Activated naive CD8-positive, alpha-beta T cell treated with anti-CD3 and anti-CD28 coated beads, Interleukin-2, amount 10 ng/mL, durations not matched to agents 7 days and 5 days (primary cell): Measurements from ENCODE around the gene P2RX7. TPM values are rescaled to one million over a fixed set of nuclear protein-coding genes. Genes with fewer than 3 reads are reported as not detected.
A peak's percentile ranks its signal among the peaks of the same experiment; 100 is the strongest.
"Not testable (repeated sequence)": the region's sequence is repeated elsewhere in the genome, so short reads cannot be mapped to it uniquely, and the experiment has no call there.

Experiments used
- ATAC-seq: fragments of 150-1000 bp; cut with Tn5 transposase; one replicate; pipeline ENCODE4 v1.10.0; 2021; ENCODE audit warnings: low read depth, moderate library complexity
- POLR2A ChIA-PET: fragments of 350-600 bp; sonication (Branson Sonifier 250); formaldehyde crosslinking; loops from one replicate; lab custom pipeline; 2021; ENCODE audit warnings: antibody characterized with exemption; lab: Charles Lee
- DNase-seq: peaks from one replicate; pipeline ENCODE4 v3.0.0; 2021
- H3K27ac Mint-ChIP-seq: one replicate; pipeline ENCODE4 v1.8.0; 2022; ENCODE audit warnings: mild to moderate bottlenecking, mixed read lengths
- H3K27me3 Mint-ChIP-seq: one replicate; pipeline ENCODE4 v1.8.0; 2022; ENCODE audit warnings: mild to moderate bottlenecking, moderate library complexity, mixed read lengths
- H3K36me3 Mint-ChIP-seq: one replicate; pipeline ENCODE4 v1.8.0; 2021; ENCODE audit warnings: mild to moderate bottlenecking, mixed read lengths
- H3K4me1 Mint-ChIP-seq: one replicate; pipeline ENCODE4 v1.8.0; 2021; ENCODE audit warnings: mixed read lengths
- H3K4me3 Mint-ChIP-seq: one replicate; pipeline ENCODE4 v1.8.0; 2022; ENCODE audit warnings: mild to moderate bottlenecking, moderate library complexity, mixed read lengths
- H3K9me3 Mint-ChIP-seq: one replicate; pipeline ENCODE4 v1.8.0; 2021; ENCODE audit warnings: mixed read lengths
- total RNA-seq, 2 experiments: library from RNA; stranded (reverse); gene quantifications; one replicate each; pipeline ENCODE4 v1.2.3, GENCODE V29; 2021

P2RX7 gene
- total RNA-seq, 2 experiments from 2014 or later = 6.6 to 7.0 TPM

- H3K27ac Mint-ChIP-seq = no peak overlapping the region
- no peaks in the 10 kb centered on the region for H3K9me3 Mint-ChIP-seq
- POLR2A ChIA-PET = no interaction called here
- H3K36me3 Mint-ChIP-seq = no peaks in the 10 kb centered on the region
- ATAC-seq = no peak
- H3K27me3 Mint-ChIP-seq = peaks cover 1% of the 10 kb centered on the region
- H3K4me3 Mint-ChIP-seq = no peak overlapping the region
- H3K4me1 Mint-ChIP-seq = peaks cover 4% of the 10 kb centered on the region
- DNase-seq = no peak
These were observed 66.3 kb downstream of the P2RX7 start for GRCh38 chr12:121198949-121199348.

- DNase-seq, H3K9me3 Mint-ChIP-seq, H3K27ac Mint-ChIP-seq, H3K4me1 Mint-ChIP-seq, H3K4me3 Mint-ChIP-seq, H3K36me3 Mint-ChIP-seq, ATAC-seq, POLR2A ChIA-PET, H3K27me3 Mint-ChIP-seq: not testable (repeated sequence)
These were observed 68.5 kb downstream of the P2RX7 start for GRCh38 chr12:121201140-121201539.

GRCh38 chr12:121202407-121203355 lies 70.0 kb downstream of the P2RX7 start:
- Mint-ChIP-seq H3K4me3 (no peak overlapping the region), H3K27me3 (no peaks in the 10 kb centered on the region), H3K36me3 (no peaks in the 10 kb centered on the region), H3K9me3 (no peaks in the 10 kb centered on the region), H3K27ac (no peak overlapping the region), H3K4me1 (peaks cover 3% of the 10 kb centered on the region)
- ATAC-seq (no peak), DNase-seq (no peak)
- POLR2A ChIA-PET = no interaction called here

GRCh38 chr12:121203482-121203881 lies 70.8 kb downstream of the P2RX7 start:
- no peak overlapping the region for H3K4me3 Mint-ChIP-seq
- POLR2A ChIA-PET = interaction anchor here (0.6 kb wide), 1 partner anchor 9 kb away, joined by 3 read pairs; no protein-coding TSS in a partner anchor
- H3K27ac Mint-ChIP-seq = no peak overlapping the region
- H3K36me3 Mint-ChIP-seq = no peaks in the 10 kb centered on the region
- no peak for ATAC-seq
- H3K27me3 Mint-ChIP-seq = no peaks in the 10 kb centered on the region
- H3K4me1 Mint-ChIP-seq = peaks cover 3% of the 10 kb centered on the region
- H3K9me3 Mint-ChIP-seq = no peaks in the 10 kb centered on the region
- DNase-seq = no peak

GRCh38 chr12:121205491-121205890 lies 72.8 kb downstream of the P2RX7 start:
- Mint-ChIP-seq H3K4me3 (no peak overlapping the region), H3K4me1 (peaks cover 9% of the 10 kb centered on the region), H3K27me3 (no peaks in the 10 kb centered on the region), H3K36me3 (no peaks in the 10 kb centered on the region), H3K9me3 (no peaks in the 10 kb centered on the region), H3K27ac (no peak overlapping the region)
- DNase-seq = no peak
- no peak for ATAC-seq
- POLR2A ChIA-PET = no interaction called here

GRCh38 chr12:121208571-121208970 lies 75.9 kb downstream of the P2RX7 start:
- Mint-ChIP-seq H3K4me3 (peak overlapping the region; percentile 85), H3K27ac (peak overlapping the region; percentile 21), H3K4me1 (peaks cover 16% of the 10 kb centered on the region)
- not testable (repeated sequence) for H3K9me3 Mint-ChIP-seq, DNase-seq, ATAC-seq, H3K36me3 Mint-ChIP-seq, H3K27me3 Mint-ChIP-seq
- POLR2A ChIA-PET = interaction anchor here (0.8 to 1.0 kb wide), 2 partner anchors 64 to 171 kb away, joined by 3 to 4 read pairs; no protein-coding TSS in a partner anchor

GRCh38 chr12:121209221-121209620 lies 76.5 kb downstream of the P2RX7 start:
- Mint-ChIP-seq H3K9me3 (no peaks in the 10 kb centered on the region), H3K36me3 (peaks cover 9% of the 10 kb centered on the region), H3K27me3 (no peaks in the 10 kb centered on the region), H3K4me1 (peaks cover 17% of the 10 kb centered on the region), H3K27ac (peak overlapping the region; percentile 90), H3K4me3 (peak overlapping the region; percentile 85)
- POLR2A ChIA-PET = interaction anchor here (0.7 to 0.8 kb wide), 2 partner anchors 171 to 1070 kb away, joined by 3 to 8 read pairs; no protein-coding TSS in a partner anchor
- DNase-seq = no peak
- ATAC-seq = no peak

- Mint-ChIP-seq H3K27ac (peak within 1 kb of the TSS; percentile 96), H3K36me3 (peaks cover 12% of the 10 kb centered on the region), H3K27me3 (no peaks in the 10 kb centered on the region), H3K4me1 (peaks cover 22% of the 10 kb centered on the region), H3K9me3 (no peaks in the 10 kb centered on the region), H3K4me3 (peak within 1 kb of the TSS; percentile 96)
- POLR2A ChIA-PET = interaction anchor here (0.7 to 1.3 kb wide), 5 partner anchors 12 to 1071 kb away, joined by 3 to 13 read pairs (median 8); no protein-coding TSS in a partner anchor
- peak; percentile 92 for DNase-seq
- ATAC-seq = peak; percentile 89
These were observed 77.2 kb downstream of the P2RX7 start, which contains the start of gene P2RX4 for GRCh38 chr12:121209624-121210572. Gene P2RX4, plus strand, starts transcription at chr12:121210129. Its CDS starts 36 bp downstream, at chr12:121210165.

GRCh38 chr12:121212875-121213274 lies 80.2 kb downstream of the P2RX7 start:
- DNase-seq = no peak
- POLR2A ChIA-PET = interaction anchor here (0.6 kb wide), 1 partner anchor 9 kb away, joined by 3 read pairs; no protein-coding TSS in a partner anchor
- ATAC-seq = no peak
- no peaks in the 10 kb centered on the region for H3K9me3 Mint-ChIP-seq
- no peaks in the 10 kb centered on the region for H3K27me3 Mint-ChIP-seq
- peaks cover 26% of the 10 kb centered on the region for H3K36me3 Mint-ChIP-seq
- no peak overlapping the region for H3K27ac Mint-ChIP-seq
- no peak overlapping the region for H3K4me3 Mint-ChIP-seq
- peaks cover 31% of the 10 kb centered on the region for H3K4me1 Mint-ChIP-seq

- ATAC-seq (no peak), DNase-seq (no peak)
- peak overlapping the region; percentile 46 for H3K27ac Mint-ChIP-seq
- H3K36me3 Mint-ChIP-seq = peaks cover 35% of the 10 kb centered on the region
- no peaks in the 10 kb centered on the region for H3K27me3 Mint-ChIP-seq
- H3K9me3 Mint-ChIP-seq = no peaks in the 10 kb centered on the region
- peaks cover 26% of the 10 kb centered on the region for H3K4me1 Mint-ChIP-seq
- POLR2A ChIA-PET = interaction anchor here (0.7 kb wide), 1 partner anchor 18 kb away, joined by 3 read pairs; no protein-coding TSS in a partner anchor
- peak overlapping the region; percentile 13 for H3K4me3 Mint-ChIP-seq
These were observed 81.6 kb downstream of the P2RX7 start for GRCh38 chr12:121214166-121214777.

- POLR2A ChIA-PET = interaction anchor here (0.7 kb wide), 1 partner anchor 17 kb away, joined by 3 read pairs; no protein-coding TSS in a partner anchor
- Mint-ChIP-seq H3K36me3 (peaks cover 39% of the 10 kb centered on the region), H3K9me3 (no peaks in the 10 kb centered on the region), H3K27ac (peak overlapping the region; percentile 60), H3K27me3 (no peaks in the 10 kb centered on the region), H3K4me3 (no peak overlapping the region), H3K4me1 (peaks cover 25% of the 10 kb centered on the region)
- no peak for DNase-seq
- ATAC-seq = no peak
These were observed 82.4 kb downstream of the P2RX7 start for GRCh38 chr12:121214855-121215745.
